ENCODE data around the gene HIBCH. TPM values are rescaled to one million over a fixed set of nuclear protein-coding genes. Genes with fewer than 3 reads are reported as not detected.

The HIBCH gene
- total RNA-seq, 1 experiment from 2014 or later: 21.7 TPM

DNA sequence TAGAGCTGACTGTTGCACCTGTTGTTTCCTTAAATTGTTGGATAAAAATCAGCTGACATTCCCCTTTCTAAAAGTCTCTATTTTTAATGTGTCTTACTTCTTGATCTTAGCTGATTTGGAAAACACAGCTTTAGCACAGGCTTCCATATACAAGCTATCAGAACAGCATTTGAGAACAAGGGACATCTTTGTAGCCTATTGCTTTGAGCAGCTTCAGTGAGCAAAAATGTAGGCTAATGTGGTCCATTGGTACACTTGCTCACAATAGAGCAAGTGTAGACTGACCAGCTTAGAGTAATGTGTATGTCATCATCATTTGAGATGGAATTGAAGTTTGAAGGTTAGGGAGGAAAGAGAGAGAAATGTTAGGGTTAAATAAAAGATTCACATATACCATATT is 30.7 kb upstream of the HIBCH start:
- Histone ChIP-seq H3K36me3 (ENCODE audit: control insufficient read depth, insufficient read depth, low read length) (no peaks in the 10 kb centered on the region), H3K4me1 (ENCODE audit: control insufficient read depth, insufficient read depth, low read length) (no peaks in the 10 kb centered on the region), H3K27ac (ENCODE audit: low read length) (no peak overlapping the region), H3K4me3 (ENCODE audit: low read depth in 2 of 2, low read length in 2 of 2) (no peak overlapping the region), H3K9me3 (ENCODE audit: control insufficient read depth, insufficient read depth, low read depth, low read length) (no peaks in the 10 kb centered on the region), H3K27me3 (ENCODE audit: control insufficient read depth, insufficient read depth, low read length) (no peaks in the 10 kb centered on the region)
- in situ Hi-C loops (cut with HindIII; ENCODE audit: low pct_unique_long_range_greater_than_20kb, low sequenced_read_pairs): no loop called here
- intact Hi-C loops (cut with micrococcal nuclease; ENCODE audit: unreplicated experiment): no loop called here
- BruUV-seq (replicated peaks): no TSS peak
- ChIA-PET CTCF (no interaction called here), POLR2A (no interaction called here)
- TF ChIP-seq POLR2AphosphoS5 (IDR thresholded peaks at IDR 0.05; ENCODE audit: low read depth, low read length): no peak
- no peak for TF ChIP-seq TCF7L2 (IDR thresholded peaks at IDR 0.05; ENCODE audit: low read depth, low read length)
- TF ChIP-seq, protein P1, sequence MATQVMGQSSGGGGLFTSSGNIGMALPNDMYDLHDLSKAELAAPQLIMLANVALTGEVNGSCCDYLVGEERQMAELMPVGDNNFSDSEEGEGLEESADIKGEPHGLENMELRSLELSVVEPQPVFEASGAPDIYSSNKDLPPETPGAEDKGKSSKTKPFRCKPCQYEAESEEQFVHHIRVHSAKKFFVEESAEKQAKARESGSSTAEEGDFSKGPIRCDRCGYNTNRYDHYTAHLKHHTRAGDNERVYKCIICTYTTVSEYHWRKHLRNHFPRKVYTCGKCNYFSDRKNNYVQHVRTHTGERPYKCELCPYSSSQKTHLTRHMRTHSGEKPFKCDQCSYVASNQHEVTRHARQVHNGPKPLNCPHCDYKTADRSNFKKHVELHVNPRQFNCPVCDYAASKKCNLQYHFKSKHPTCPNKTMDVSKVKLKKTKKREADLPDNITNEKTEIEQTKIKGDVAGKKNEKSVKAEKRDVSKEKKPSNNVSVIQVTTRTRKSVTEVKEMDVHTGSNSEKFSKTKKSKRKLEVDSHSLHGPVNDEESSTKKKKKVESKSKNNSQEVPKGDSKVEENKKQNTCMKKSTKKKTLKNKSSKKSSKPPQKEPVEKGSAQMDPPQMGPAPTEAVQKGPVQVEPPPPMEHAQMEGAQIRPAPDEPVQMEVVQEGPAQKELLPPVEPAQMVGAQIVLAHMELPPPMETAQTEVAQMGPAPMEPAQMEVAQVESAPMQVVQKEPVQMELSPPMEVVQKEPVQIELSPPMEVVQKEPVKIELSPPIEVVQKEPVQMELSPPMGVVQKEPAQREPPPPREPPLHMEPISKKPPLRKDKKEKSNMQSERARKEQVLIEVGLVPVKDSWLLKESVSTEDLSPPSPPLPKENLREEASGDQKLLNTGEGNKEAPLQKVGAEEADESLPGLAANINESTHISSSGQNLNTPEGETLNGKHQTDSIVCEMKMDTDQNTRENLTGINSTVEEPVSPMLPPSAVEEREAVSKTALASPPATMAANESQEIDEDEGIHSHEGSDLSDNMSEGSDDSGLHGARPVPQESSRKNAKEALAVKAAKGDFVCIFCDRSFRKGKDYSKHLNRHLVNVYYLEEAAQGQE (IDR thresholded peaks at IDR 0.05; ENCODE audit: insufficient read depth in 1 of 2, low read depth in 2 of 2, low read length in 1 of 2): no peak
- TF ChIP-seq, protein P2, sequence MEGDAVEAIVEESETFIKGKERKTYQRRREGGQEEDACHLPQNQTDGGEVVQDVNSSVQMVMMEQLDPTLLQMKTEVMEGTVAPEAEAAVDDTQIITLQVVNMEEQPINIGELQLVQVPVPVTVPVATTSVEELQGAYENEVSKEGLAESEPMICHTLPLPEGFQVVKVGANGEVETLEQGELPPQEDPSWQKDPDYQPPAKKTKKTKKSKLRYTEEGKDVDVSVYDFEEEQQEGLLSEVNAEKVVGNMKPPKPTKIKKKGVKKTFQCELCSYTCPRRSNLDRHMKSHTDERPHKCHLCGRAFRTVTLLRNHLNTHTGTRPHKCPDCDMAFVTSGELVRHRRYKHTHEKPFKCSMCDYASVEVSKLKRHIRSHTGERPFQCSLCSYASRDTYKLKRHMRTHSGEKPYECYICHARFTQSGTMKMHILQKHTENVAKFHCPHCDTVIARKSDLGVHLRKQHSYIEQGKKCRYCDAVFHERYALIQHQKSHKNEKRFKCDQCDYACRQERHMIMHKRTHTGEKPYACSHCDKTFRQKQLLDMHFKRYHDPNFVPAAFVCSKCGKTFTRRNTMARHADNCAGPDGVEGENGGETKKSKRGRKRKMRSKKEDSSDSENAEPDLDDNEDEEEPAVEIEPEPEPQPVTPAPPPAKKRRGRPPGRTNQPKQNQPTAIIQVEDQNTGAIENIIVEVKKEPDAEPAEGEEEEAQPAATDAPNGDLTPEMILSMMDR (IDR thresholded peaks at IDR 0.05): no peak
- no peak for TF ChIP-seq SIN3A (IDR thresholded peaks at IDR 0.05; ENCODE audit: borderline replicate concordance, insufficient read depth, low read depth, low read length)
- DNase-seq (ENCODE audit: low read depth, low spot score) (no peak), ATAC-seq (no peak)

DNA sequence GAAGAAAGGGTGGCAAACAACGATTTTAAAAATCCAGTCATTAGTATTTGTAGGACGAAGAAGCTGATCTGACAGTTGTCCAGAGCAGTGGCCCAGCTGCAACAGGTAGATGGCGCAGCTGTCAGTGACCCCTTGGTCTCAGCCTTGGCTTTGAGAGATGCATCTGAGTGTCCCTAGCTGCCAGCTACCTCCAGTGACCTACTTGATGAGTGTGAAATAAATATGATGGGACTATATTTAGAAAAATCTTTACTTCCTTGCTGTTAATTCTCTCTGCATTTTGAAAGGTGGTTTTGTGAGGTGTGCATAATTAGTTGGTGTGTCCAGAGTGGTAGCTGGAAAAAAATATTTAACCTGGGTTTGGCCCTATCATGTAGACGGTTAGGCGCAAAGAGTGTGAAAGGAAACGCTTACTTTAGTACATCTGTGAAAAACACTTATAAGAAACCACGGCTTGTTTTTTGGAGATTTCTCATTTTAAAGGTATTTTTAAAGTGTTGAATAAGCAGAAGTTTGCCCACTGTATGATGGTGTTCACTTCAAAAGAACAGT is 24.7 kb upstream of the HIBCH start:
- peak; percentile 32 for DNase-seq (ENCODE audit: low read depth, low spot score)
- BruUV-seq (replicated peaks): no TSS peak
- intact Hi-C loops (cut with micrococcal nuclease; ENCODE audit: unreplicated experiment): no loop called here

More for the DNA sequence above, 24.7 kb upstream of the HIBCH start:
- ChIA-PET CTCF (interaction anchor here (0.5 kb wide), 1 partner anchor 376 kb away, joined by 3 read pairs; no protein-coding TSS in a partner anchor), POLR2A (no interaction called here)
- peaks cover 6% of the 10 kb centered on the region for H3K4me1 ChIP-seq (ENCODE audit: control insufficient read depth, insufficient read depth, low read length)
- peak overlapping the region; percentile 55 for H3K27ac ChIP-seq (ENCODE audit: low read length)
- H3K4me3 ChIP-seq (ENCODE audit: low read depth in 2 of 2, low read length in 2 of 2): peak overlapping the region; percentile 62 to 67
- TF ChIP-seq SIN3A (IDR thresholded peaks at IDR 0.05; ENCODE audit: borderline replicate concordance, insufficient read depth, low read depth, low read length): peak; percentile 61; the same call in 1 of the 2 replicates
- TF ChIP-seq, protein P2 (IDR thresholded peaks at IDR 0.05): peak; percentile 78
- TF ChIP-seq, protein P1 (IDR thresholded peaks at IDR 0.05; ENCODE audit: insufficient read depth in 1 of 2, low read depth in 2 of 2, low read length in 1 of 2): no peak
- TF ChIP-seq POLR2AphosphoS5 (IDR thresholded peaks at IDR 0.05; ENCODE audit: low read depth, low read length): no peak
- no peaks in the 10 kb centered on the region for H3K9me3 ChIP-seq (ENCODE audit: control insufficient read depth, insufficient read depth, low read depth, low read length)
- ATAC-seq: peak; percentile 89
- in situ Hi-C loops (cut with HindIII; ENCODE audit: low pct_unique_long_range_greater_than_20kb, low sequenced_read_pairs): no loop called here
- no peaks in the 10 kb centered on the region for H3K27me3 ChIP-seq (ENCODE audit: control insufficient read depth, insufficient read depth, low read length)
- no peaks in the 10 kb centered on the region; the same call in 1 of the 2 replicates for H3K36me3 ChIP-seq (ENCODE audit: control insufficient read depth, insufficient read depth, low read length)
